Activated CD4-positive, alpha-beta T cell treated with anti-CD3 and anti-CD28 coated beads, Interleukin-2, amount 50 U/mL, for 48 hours (primary cell): ENCODE measurements around the gene ADCY5.

Experiments
- DNase-seq, 2 experiments: peaks; one replicate each; pipeline ENCODE4 v3.0.0-alpha.2; 2020

Gene ADCY5

DNA sequence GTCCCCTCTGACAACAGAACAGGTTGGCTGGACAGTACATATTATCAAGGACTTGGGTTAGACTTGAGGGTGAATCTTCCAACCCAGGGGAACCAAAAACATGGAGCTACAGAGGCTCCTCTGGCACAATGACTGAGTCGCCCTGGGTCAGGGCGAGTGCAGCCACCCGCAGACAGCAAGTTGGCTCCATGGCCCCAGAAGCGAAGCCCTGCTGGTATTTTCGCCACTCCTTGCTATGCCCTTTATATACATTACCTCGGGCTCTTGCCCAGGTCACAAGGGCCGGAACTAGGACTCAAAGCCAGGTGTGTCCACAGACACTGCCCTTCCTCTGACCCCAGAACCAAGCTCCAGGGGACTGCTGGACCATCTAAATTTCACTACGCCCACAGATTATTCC, 64.6 kb downstream of the ADCY5 start:
- DNase-seq, result no peak

DNA sequence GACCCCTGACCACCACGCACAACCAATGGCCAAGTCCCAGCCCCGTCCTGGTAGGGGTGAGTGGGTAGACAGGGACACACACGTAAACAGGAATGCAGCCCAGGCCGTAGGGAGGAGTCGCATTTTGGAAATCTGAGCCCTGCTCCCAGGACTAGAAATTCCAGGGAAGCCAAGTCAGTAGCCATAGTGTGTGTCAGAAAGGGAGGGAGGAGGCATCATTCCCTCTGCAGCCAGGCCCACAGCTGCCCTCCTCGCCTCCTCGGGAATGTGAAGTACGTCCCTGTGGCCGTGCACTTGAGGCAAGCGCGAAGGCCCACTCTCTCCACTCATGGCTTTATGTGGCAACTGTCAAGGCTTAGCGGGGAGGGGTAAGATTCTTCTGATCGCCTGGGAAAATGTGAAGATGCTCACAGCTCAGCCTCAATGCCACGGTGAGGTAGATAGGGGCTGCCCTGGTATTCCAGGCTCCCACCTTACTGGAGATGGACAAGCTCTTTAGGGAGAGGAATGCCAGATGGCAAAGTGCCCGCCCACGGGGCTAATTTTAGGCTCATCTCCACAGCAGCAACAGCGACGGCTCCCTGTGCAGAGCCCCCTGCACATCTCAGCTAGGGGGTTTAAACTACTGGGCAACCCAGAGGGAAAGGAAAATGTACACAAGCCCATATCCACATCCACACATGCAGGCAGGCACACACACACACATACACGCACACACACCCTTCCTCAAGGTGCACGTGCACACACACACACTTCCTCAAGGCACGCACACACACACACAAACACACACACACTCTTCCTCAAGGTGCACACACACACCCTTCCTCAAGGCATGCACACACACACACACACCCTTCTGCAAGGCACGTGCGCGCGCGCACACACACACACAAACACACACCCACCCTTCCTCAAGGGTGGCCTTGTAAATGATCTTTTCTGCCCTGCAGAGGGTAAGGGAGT, 65.5 kb downstream of the ADCY5 start:
- DNase-seq, result no peak

DNA sequence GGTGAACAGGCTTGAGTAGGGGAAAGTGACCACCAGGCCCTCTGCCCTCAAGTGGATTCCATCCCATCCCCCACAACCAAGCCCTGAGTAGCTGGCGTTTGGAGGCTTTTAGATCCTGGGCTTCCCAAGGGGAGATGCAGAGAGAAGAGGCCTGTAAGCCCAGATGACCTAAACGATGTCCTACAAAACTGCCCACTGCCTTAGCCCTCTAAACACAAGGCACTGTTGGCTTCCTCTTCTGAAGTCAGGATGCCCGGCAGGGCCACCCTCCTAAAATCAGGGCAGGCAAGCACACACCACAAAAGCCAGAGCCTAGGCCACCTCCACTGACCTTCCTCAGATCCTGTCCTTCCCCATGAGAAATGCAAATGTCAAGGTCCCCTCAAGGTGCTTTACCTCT, 68.6 kb downstream of the ADCY5 start:
- DNase-seq, result no peak

DNA sequence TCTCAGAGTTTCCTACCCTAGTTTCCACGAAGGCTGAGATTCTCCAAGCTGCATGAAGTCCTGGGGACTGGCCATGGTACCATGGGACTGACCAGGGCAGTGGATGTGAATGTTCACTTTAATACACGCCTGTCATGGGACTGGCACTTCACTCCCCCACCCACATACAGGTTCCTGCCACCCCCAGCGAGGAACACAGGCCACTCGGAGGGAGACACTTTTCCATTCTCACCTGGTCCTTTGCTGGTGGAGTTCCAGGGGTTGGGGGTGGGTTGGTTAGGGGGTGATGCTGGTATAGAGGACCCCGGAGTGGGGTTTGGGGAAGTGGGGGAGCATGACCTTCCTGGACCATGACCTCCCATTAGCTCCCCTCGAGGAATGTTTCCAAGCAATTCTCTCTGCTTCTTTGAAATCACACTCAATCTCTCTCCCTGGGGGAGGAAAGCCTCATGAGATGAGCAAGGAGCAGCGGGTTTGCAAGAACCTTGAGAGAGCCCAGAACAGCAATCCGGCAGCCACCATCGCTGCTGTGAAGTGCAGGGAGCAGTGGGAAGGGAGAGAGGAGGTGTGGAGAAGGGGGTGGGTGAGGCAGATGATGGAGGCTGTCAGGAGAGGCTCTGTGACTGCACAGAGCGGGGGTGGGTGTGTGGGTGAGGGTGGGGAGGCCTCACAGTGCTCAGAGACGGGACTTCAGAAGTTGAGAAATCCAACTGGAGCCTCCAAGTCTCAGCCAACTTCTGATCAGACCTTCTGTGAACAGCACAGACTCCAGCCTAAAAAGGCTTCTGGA, 69.7 kb downstream of the ADCY5 start:
- no peak for DNase-seq

DNA sequence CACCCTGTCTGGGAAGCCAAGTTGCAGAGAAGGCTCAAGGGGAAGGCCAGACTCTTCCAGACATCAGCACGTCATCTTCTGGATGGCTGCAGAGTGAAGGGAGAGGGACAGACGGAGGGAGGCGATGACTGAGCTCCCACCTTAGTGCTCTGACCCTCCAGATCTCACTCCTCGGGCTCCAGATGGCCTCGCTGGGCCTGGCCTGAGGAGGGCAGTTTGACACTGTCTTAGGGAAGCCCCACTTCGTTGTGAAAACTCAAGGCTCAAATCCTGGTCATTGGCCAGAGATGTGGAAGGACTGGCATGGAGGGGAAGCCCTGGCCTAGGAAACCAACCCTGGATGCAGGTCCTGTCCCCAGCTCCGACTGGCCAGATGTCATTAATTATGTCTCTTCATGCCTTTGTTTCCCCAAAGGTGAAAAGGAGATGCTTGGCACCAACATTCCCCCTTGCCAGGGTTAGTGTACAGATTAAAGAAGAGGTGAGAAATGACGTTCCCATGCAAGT, 70.4 kb downstream of the ADCY5 start:
- no peak for DNase-seq

DNA sequence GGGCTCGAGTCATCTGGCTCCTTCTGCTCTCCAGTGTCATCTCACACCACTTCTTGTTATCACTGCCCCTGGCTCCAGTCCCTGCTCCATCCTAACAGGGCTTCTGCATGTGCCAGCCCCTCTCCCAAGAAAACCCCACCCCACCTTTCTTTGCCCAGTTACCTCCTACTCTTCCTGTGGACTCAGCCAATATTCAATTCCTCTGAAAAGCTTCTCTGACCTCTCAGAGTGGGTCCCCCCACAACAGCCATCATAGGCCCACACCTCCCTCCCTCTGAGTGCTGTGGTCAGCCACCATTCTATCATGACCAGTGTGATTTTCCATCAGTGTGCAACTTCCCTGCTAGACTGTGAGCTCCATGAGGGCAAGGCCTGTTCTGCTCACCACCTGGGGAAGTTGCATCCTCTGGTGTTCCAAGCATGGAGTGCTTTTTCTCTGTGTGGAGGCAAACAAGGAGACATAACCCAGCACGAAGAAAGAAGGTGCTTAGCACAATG, 71.6 kb downstream of the ADCY5 start:
- DNase-seq, result no peak

DNA sequence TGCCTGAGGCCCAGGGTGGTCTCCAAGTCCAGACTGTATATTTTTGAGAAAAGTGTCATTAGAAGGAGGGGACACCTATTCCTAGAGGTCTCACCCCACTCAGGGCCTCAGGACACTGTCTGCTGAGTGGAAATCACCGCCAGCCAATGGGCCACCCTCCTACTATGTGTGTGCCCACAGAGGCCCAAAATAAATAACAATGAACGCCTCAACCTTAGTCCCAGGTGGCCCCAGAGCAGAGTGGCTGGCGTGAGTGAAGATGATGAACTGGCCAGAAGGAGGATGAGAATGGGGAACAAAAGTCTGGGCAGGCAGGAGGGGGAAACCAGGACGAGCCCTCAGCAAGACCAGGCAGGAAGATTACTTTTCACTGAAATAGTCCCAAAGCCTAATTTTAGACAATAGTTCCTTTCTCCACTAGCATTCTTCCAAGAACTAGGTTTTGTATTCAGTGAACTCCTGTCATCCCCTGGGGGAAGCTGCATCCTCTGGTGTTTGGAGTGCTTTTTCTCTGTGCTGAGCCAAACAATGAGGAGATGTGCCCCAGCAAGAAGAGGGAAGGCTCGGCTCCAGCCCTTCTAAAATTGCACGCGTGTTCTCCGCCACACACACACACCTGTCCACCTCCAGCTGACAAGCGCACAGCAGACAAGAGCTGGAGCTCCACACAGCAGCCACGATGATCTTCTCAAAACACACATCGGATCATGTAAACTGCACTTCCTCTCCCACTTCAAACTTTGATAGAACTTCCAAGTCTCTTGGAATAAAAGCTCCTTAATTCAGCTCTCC, 72.2 kb downstream of the ADCY5 start:
- DNase-seq, result no peak

DNA sequence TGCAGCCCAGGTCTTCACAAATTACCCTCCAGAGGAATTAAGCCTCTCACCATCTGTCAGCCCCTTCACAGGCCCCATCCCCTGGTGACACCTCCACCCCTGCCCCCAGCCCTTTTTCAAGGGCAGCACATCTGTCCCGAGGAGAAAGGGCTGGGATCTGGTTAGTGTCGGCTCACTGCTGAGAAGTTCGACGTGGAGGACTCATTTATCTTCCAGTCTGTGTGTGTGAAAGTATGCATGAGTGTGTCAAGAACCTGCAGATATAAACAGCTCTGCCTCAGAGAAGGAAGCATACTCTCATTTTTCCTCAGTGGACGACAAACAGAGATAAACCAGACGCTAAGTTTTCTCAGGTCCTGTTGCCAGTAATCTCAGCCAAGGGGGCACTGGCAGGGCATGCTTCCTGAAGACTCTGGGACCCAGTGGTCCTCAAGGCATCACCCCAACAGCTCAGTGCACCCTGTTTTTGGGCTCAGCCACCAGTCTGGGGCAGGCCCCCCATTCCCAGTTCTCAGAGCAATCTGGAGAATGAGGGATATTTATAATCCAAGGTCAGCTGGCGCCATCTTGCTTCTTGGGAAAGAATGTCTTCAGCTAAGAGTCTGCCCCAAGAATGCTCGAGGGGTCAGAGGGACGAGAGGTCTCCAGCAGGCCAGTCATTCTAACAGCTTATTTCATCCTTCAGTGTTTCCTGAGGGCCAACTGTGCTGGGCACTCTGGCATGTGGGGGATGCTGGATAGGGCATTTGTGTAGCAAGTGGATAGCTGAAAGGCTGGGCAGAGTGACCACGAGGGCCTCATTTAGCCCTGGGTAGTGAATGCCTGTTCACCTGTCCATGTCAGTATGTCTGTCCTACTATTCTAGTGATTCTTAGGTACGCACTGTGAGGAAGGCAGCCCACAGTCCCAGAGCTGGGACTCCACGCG, 73.6 kb downstream of the ADCY5 start:
- DNase-seq, result no peak

DNA sequence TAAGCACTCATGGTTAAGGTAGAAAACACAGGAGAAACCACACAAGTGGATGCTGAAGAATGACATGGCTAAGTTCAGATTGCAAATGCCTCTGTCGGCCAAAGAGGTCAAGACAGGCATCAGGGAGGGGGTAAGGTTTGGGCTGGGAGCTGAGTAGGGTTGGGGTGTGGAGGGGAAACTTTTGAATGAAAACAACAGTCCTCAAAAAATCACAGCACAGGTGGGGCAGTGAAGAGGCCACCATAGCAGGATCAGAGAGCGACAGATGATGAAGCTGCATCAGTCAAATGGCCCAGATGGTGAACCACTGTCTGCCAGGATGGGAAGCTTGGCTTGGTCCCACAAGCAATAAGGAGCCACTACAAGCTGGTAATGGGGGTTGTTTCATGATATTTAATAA, 74.9 kb downstream of the ADCY5 start:
- DNase-seq, result no peak

DNA sequence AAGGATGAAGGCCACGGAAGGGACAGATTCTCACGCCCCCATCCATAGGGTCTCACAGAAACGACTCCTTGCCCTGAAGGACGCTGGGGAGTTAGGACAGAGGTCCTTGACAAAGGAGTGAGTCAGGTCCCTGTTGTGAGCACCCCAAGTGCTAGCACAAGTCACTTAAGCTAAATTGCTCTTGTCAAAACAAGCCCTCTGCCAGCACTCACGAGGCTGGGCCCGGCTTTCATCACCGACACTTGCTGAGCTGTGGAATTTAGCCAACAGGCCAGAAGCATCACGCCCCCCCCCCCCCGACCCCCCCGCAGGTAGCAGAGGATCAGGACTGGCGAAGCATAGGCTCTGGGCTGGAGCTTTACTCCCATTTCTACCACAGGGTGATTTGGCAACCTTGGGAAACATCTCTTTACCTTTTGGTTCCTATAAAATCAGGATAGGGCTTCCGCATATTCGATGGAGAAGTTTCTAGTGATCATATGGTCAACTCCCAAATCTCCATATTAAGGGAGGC, 75.4 kb downstream of the ADCY5 start:
- no peak for DNase-seq

DNA sequence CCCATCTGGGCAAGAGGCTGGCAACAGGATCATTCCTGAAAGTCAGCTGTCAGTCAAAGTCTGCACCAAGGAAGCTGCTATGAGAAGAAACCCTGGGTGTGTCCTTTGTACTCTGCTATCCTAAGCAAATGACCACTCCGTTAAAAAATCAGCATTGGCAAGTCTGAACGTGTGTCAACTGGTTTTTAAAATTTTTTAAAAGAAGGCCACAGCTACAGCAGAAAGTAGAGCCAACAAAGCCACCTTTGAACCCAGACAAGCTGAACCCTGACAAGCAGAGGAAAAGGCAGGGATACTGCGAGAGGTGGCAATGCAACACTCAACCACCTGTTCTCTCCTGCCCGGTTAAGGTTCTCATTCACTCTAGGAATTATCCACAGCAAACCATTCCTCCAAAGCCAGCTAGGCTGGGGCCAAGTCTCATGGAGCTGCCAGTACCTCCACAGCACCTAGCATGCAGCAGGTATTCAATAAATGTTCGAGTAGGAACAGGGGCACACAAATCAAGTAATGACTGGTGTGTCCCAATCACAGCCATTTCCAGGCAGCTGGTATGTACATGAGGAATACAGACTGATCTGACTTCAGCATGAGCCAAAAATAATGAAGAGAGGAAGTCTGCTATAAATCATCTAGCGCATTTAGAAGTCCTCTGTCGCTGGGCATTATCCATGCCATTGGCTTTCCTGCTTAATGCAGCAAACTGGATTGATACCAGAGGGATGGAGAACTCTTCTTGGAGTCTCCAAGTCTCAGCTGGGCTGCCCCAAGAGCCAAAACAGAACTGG, 76.0 kb downstream of the ADCY5 start:
- no peak for DNase-seq

DNA sequence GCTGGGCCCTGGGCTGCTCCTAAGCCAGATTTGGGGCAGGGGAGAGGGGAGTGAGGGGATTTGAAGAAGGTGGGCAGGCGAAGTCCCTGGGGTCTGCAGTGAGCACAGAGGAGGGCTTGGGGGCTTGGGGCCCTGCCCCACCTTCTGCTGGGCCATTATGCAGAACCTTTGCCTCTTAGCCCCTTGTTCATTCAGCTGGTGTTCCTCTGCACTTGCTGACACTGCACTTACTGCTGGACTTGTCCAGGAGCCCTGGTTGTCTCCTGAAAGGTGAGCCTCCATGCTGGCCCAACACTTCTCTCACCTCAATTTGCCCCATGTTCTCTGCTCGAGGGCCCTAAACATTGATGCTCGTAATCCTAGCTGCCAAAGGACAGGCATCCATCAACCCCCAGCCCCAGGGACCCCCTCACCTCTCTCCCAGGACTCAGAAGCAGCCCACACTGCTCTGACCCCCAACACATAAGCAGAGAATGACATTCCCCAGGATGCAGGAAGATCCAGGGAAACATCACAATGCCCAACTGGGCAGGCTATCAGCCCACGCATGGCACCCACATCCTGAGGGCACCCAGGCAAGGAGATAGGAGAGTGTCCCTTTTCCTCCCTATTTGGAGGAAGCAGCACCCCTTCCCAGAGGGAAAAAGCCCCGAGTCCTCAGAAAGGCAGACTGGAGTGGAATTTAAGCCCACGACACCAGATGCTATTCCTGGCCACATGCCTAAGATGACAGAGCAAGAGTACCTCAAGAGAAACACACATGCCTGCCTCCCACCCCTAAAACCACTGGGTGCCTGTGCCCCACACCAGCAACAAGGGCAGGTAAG, 76.8 kb downstream of the ADCY5 start:
- DNase-seq, result no peak

DNA sequence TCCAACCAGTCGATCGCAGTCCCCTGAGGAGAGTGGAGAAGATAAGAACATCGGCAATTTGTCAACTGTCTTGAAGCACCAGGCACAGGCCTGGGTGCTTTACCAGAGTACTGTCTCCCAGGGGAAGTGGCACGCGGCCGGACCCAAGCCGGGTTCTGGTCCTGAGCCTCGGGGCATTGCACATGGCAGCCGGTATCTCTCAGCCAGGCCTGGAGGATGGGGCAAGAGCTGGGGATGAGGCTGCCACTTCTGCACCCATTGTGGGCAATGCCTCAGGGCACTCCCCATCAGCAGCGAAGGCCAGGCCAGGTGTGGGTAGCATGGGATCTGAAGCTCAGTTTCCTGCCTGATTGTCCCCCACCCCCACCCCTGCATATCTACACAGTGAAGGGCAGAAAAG, 77.5 kb downstream of the ADCY5 start:
- DNase-seq, result no peak

DNA sequence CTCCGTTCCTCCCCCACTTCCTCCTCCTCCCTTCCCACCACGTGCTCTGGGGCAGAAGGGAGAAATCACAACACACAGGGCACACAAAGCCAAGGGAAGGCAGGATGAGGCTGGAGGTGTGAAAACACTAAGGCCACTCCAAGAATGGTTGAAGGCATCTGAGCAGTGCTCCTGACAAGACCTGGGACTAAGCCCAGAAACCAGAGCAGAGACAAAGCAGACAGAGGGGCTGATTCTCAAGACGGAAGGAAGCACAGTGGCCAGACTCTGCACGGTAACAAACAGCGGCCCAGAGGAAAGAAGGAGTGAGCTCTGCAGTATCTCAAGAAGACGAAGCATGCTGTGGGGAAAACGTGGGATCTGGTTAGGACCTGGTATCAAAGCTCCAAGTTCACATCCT, 78.1 kb downstream of the ADCY5 start:
- no peak for DNase-seq

DNA sequence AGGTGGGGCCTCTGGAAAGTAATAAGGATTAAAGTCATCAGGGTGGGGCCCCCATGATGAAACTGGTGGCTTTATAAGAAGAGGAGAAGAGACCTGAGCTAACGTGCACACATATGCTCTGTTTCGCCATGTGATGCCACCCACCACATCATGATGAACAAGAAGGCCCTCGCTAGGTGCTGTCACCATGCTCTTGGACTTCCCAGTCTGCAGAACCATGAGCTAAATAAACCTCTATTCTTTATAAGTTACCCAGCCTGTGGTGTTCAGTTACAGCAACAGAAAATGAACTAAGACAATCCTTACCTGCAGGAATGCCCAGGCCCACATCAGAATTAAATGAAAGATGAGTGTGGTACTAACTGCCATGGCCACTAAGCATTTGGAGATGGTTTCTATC, 79.8 kb downstream of the ADCY5 start:
- DNase-seq, result no peak

DNA sequence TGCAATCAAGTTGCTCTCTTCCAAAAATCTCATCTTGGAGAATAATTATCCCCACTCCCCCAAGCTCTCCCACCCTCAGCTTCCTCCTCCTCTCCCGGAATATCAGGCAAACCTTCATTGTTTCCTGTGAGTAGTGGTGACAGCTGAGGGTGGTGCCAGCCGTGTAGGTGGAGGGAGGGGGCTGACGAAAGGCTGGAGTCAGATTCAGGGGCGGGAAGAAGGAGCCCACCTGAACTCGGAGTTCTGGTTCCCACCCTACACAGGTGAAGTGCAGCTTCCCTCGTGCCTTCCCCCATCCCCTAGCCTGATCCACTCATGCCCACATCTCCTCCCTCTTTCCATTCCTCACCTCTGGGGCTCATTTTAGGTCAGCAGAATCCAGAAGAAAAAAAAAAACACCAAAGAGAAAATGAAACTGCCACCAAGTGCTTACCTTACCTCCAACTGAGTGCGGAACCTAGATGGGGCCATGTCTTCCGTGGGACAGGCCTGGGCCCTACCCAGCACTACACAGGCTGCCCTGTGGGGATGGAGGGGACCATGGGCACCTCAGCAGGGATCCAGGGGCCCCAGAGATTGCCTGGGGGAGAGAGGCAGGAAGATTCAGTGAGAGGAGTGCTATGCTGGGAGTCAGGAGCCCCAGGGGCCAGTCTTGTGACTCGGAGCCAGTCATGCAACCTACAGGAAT, 81.3 kb downstream of the ADCY5 start:
- DNase-seq, result no peak

DNA sequence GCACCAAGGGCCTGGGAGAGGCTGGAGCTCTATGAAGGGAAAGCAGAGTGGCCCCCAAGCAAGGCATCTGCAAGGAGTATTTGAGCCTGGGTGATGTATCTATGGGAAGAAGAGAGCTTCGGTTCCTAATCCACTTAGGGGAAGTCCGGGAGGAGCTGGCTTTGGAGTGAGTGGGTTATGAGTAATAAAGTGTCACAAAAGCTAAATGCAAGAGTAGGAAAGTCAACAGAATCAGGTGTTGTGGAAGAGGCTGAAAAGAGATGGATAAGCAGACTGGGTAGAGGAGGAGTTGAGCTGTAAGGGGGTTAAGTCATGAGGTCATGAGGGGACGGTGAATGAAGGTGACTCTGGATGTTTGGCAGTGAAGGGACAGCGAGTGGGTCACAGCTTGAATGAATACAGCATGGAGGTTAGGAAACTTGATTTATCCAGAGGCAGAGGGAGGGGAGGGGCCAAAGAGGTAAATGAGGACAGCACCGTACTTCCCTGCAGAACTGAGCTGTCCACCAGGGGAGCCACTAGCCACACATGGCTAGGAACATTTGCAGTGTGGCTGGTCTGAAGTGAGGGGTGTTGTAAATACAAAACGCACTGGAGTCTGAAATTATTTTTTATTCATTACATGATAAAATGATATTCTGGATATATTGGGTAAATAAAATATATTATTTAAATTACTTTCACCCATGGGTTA, 83.3 kb downstream of the ADCY5 start:
- DNase-seq, result no peak

DNA sequence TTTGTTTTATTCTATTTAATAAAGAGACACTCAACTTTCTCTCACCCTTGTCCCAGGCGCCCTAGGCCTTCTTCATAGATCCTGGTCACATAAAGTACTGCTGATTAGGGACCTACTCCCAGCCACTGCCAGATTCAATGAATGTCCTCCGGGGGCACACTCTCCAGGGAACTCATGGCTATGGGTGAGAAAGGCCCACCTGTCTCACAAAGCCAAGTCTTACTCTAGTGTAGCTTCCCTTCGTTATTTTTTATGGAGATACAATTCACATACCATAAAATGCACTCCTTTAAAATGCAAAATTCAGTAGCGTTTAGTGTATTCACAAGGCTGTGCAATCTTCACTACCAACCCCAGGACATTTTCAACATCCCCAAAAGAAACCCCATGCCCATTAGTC, 87.8 kb downstream of the ADCY5 start:
- no peak for DNase-seq
